ENCODE results near the gene HAGH. TPM values are rescaled to one million over a fixed set of nuclear protein-coding genes. Genes with fewer than 3 reads are reported as not detected.

HAGH gene
- polyA plus RNA-seq, 1 donor from 2014 or later = 163 TPM

DNA sequence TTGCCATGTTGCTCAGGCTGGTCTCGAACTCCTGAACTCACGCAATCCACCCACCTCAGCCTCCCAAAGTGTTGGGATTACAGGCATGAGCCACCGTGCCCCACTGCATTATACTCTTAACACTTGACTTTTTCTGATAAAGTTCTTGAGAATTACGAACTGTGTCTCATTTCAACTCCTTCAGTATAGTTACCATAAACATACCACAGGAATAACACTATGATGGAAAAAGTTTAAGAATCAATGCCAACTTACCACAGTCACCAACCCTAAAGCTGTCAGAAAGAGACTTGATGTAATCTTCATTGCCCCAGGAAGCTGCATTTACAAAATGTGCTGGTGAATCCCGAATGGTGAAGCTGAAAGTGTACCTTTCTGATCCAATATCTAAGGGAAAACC is 35.1 kb upstream of the HAGH start:
- Histone ChIP-seq H3K27me3 (ENCODE audit: insufficient read depth, low read depth, low read length) (peaks cover 57% of the 10 kb centered on the region), H3K27ac (ENCODE audit: low read length) (no peak overlapping the region), H3K4me2 (ENCODE audit: low read length) (no peak overlapping the region), H3K9ac (ENCODE audit: low read length) (no peak overlapping the region), H2AFZ (ENCODE audit: low read depth, low read length) (no peak overlapping the region), H3F3A (ENCODE audit: insufficient read depth, low read length, poor library complexity, severe bottlenecking) (no peaks in the 10 kb centered on the region), H4K20me1 (ENCODE audit: insufficient read depth) (no peaks in the 10 kb centered on the region), H3K36me3 (ENCODE audit: insufficient read depth, low read length) (no peaks in the 10 kb centered on the region), H3K79me2 (replicated peaks; ENCODE audit: insufficient read depth, low read length) (no peaks in the 10 kb centered on the region), H3K9me3 (ENCODE audit: low read length) (no peaks in the 10 kb centered on the region), H3K9me2 (ENCODE audit: insufficient read depth, low read length) (no peaks in the 10 kb centered on the region), H3K4me3 (ENCODE audit: low read length) (no peak overlapping the region)
- TF ChIP-seq MXI1 (conservative IDR thresholded peaks at IDR 0.05; ENCODE audit: poor library complexity, severe bottlenecking) (no peak), EP300 (conservative IDR thresholded peaks at IDR 0.05; ENCODE audit: poor library complexity, severe bottlenecking) (no peak), TAF1 (IDR thresholded peaks at IDR 0.05; ENCODE audit: low read depth) (no peak), SMC3 (conservative IDR thresholded peaks at IDR 0.05; ENCODE audit: poor library complexity) (no peak), POLR2AphosphoS5 (IDR thresholded peaks at IDR 0.05) (no peak), RAD21 (conservative IDR thresholded peaks at IDR 0.05) (no peak)
- TF ChIP-seq, protein P1, sequence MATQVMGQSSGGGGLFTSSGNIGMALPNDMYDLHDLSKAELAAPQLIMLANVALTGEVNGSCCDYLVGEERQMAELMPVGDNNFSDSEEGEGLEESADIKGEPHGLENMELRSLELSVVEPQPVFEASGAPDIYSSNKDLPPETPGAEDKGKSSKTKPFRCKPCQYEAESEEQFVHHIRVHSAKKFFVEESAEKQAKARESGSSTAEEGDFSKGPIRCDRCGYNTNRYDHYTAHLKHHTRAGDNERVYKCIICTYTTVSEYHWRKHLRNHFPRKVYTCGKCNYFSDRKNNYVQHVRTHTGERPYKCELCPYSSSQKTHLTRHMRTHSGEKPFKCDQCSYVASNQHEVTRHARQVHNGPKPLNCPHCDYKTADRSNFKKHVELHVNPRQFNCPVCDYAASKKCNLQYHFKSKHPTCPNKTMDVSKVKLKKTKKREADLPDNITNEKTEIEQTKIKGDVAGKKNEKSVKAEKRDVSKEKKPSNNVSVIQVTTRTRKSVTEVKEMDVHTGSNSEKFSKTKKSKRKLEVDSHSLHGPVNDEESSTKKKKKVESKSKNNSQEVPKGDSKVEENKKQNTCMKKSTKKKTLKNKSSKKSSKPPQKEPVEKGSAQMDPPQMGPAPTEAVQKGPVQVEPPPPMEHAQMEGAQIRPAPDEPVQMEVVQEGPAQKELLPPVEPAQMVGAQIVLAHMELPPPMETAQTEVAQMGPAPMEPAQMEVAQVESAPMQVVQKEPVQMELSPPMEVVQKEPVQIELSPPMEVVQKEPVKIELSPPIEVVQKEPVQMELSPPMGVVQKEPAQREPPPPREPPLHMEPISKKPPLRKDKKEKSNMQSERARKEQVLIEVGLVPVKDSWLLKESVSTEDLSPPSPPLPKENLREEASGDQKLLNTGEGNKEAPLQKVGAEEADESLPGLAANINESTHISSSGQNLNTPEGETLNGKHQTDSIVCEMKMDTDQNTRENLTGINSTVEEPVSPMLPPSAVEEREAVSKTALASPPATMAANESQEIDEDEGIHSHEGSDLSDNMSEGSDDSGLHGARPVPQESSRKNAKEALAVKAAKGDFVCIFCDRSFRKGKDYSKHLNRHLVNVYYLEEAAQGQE (IDR thresholded peaks at IDR 0.05; ENCODE audit: borderline replicate concordance) = no peak

DNA sequence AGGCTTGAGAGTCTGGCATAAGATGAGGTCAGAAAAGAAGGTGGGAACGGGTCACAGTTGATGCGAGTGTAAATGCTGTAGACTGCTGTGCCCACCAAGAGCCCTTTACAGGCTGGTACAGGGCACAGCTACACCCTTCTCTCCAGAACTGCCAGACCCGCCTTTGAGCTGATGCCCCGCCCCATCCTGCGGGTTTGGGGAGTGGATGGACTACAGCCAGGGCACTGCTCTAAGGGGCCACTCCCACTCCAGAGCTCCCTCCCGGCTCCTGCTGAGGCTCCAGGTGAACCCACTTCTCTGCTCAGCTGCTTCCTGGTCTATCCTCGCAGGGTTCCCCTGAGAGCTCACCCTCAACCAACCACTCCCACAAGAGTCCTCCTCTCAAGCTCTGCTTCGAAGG is 33.0 kb upstream of the HAGH start:
- Histone ChIP-seq H3K27me3 (ENCODE audit: insufficient read depth, low read depth, low read length) (peaks cover 50% of the 10 kb centered on the region), H2AFZ (ENCODE audit: low read depth, low read length) (no peak overlapping the region), H3F3A (ENCODE audit: insufficient read depth, low read length, poor library complexity, severe bottlenecking) (no peaks in the 10 kb centered on the region), H3K4me2 (ENCODE audit: low read length) (no peak overlapping the region), H3K9ac (ENCODE audit: low read length) (no peak overlapping the region), H3K79me2 (replicated peaks; ENCODE audit: insufficient read depth, low read length) (no peaks in the 10 kb centered on the region), H3K36me3 (ENCODE audit: insufficient read depth, low read length) (no peaks in the 10 kb centered on the region), H3K27ac (ENCODE audit: low read length) (no peak overlapping the region), H3K4me3 (ENCODE audit: low read length) (no peak overlapping the region), H4K20me1 (ENCODE audit: insufficient read depth) (no peaks in the 10 kb centered on the region), H3K9me3 (ENCODE audit: low read length) (no peaks in the 10 kb centered on the region), H3K9me2 (ENCODE audit: insufficient read depth, low read length) (no peaks in the 10 kb centered on the region)
- no peak for TF ChIP-seq RAD21 (conservative IDR thresholded peaks at IDR 0.05)

DNA sequence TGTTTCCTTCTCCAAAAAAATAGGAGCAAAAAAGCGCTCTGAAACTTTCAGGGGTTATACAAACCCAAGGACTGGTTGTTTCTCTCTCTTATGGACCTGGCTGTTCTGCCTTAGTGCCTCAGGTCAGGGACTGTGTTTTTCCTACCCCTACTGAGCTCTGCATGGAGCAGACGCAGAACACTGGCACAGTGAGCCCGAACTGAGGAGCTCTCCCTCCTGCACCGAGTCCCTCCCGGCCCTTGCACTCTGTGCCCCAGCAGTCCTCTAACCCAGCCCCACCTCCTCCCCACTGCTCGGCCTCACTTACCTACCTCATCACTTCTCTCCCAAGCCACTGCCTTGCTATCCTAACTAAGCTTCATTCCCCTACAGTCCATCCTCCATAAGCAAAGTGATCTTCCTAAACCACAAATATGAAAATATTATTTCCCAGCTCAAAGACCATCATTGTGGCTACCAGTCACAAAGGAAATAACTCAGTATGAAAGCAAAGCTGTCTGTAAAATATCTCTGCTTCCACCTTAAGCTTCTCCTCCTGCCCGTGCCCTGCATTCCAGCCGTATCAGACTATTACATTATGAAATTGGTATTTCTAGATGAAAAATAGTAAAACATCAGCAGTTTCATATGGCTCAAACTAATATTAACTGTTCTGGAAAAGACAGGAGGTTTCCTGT is 31.7 kb upstream of the HAGH start:
- Histone ChIP-seq H3K9me3 (ENCODE audit: low read length) (no peaks in the 10 kb centered on the region), H3K9me2 (ENCODE audit: insufficient read depth, low read length) (no peaks in the 10 kb centered on the region), H3K9ac (ENCODE audit: low read length) (no peak overlapping the region), H3K4me2 (ENCODE audit: low read length) (no peak overlapping the region), H3F3A (ENCODE audit: insufficient read depth, low read length, poor library complexity, severe bottlenecking) (no peaks in the 10 kb centered on the region), H3K27me3 (ENCODE audit: insufficient read depth, low read depth, low read length) (peaks cover 52% of the 10 kb centered on the region), H3K79me2 (replicated peaks; ENCODE audit: insufficient read depth, low read length) (no peaks in the 10 kb centered on the region), H2AFZ (ENCODE audit: low read depth, low read length) (no peak overlapping the region), H3K36me3 (ENCODE audit: insufficient read depth, low read length) (no peaks in the 10 kb centered on the region), H3K4me3 (ENCODE audit: low read length) (no peak overlapping the region), H3K27ac (ENCODE audit: low read length) (no peak overlapping the region), H4K20me1 (ENCODE audit: insufficient read depth) (no peaks in the 10 kb centered on the region)
- TF ChIP-seq MXI1 (conservative IDR thresholded peaks at IDR 0.05; ENCODE audit: poor library complexity, severe bottlenecking) = no peak
- no peak for TF ChIP-seq POLR2AphosphoS5 (IDR thresholded peaks at IDR 0.05)
- no peak for TF ChIP-seq EP300 (conservative IDR thresholded peaks at IDR 0.05; ENCODE audit: poor library complexity, severe bottlenecking)
- TF ChIP-seq RAD21 (conservative IDR thresholded peaks at IDR 0.05) = no peak
- TF ChIP-seq, protein P1 (IDR thresholded peaks at IDR 0.05; ENCODE audit: borderline replicate concordance) = no peak
- TF ChIP-seq, protein P2, sequence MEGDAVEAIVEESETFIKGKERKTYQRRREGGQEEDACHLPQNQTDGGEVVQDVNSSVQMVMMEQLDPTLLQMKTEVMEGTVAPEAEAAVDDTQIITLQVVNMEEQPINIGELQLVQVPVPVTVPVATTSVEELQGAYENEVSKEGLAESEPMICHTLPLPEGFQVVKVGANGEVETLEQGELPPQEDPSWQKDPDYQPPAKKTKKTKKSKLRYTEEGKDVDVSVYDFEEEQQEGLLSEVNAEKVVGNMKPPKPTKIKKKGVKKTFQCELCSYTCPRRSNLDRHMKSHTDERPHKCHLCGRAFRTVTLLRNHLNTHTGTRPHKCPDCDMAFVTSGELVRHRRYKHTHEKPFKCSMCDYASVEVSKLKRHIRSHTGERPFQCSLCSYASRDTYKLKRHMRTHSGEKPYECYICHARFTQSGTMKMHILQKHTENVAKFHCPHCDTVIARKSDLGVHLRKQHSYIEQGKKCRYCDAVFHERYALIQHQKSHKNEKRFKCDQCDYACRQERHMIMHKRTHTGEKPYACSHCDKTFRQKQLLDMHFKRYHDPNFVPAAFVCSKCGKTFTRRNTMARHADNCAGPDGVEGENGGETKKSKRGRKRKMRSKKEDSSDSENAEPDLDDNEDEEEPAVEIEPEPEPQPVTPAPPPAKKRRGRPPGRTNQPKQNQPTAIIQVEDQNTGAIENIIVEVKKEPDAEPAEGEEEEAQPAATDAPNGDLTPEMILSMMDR (IDR thresholded peaks at IDR 0.05; ENCODE audit: poor library complexity, severe bottlenecking) = no peak
- TF ChIP-seq EZH2 (IDR thresholded peaks at IDR 0.05; ENCODE audit: borderline replicate concordance, insufficient read depth, low read length, poor library complexity, severe bottlenecking) = no peak
- TF ChIP-seq SMC3 (conservative IDR thresholded peaks at IDR 0.05; ENCODE audit: poor library complexity) = no peak
- TF ChIP-seq TAF1 (IDR thresholded peaks at IDR 0.05; ENCODE audit: low read depth) = no peak

Data from neural cell (in vitro differentiated cells).